SH-SY5Y (cell line): ENCODE data around the gene CAMK2D.

Experiments used
- GATA2 ChIP-seq: IDR thresholded peaks from 2 replicates; pipeline ENCODE4 v1.6.1; 2011; ENCODE audit warnings: mild to moderate bottlenecking, low read depth, low read length
- GATA3 ChIP-seq: IDR thresholded peaks from 2 replicates; pipeline ENCODE4 v1.6.1; 2011; ENCODE audit warnings: low read depth, mild to moderate bottlenecking, low read length, moderate library complexity

DNA sequence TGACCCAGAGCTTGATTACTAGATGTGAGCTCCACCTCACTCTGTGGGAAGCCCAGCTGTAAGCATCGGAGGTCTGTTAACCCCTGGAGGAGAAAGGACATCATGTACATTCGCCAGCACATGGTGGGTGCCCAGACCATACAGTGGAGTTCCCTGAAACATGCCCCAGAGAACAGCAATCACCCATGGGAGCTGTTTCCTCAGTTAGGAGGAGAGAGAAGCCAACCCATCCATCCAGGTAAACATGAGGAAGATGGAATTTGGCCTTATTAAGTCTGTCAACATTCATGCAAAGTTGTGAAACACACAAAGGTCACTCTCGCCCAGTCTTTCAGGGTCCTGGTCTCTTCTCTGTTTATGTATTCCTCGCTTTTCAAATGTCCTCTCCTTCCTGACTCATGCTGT is 357.4 kb downstream of the CAMK2D start:
- no peak for TF ChIP-seq GATA2
- TF ChIP-seq GATA3, result no peak
